Nucleus accumbens (tissue), 56 donors: ENCODE results near the gene TEX26.

Experiments used
- DNase-seq, 56 donors: peaks; one replicate each; lab custom pipeline; 2025; lab: John Stamatoyannopoulos, UW

TEX26 gene

GRCh38 chr13:30972888-30973377 lies 40.5 kb downstream of the TEX26 start:
- no peak for DNase-seq

DNA sequence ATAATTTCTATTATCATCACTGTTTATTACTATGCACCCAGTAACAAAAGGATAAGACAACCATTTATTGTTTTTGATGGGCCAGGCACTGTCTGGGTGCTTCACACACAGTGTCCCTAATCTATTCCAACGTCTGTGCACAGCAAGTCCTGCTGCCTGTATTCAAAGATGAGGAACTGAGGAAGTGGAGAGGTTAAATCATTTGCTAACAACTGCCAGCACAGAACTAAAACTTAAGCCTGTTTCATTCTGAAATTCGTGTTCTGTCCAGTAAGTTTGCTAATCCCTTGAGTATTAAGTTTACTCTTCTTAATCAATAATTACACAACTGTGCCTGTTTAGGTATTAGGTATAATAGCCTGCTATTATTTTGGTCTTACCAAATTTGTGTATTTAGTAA lies 41.9 kb downstream of the TEX26 start:
- no peak for DNase-seq

DNA sequence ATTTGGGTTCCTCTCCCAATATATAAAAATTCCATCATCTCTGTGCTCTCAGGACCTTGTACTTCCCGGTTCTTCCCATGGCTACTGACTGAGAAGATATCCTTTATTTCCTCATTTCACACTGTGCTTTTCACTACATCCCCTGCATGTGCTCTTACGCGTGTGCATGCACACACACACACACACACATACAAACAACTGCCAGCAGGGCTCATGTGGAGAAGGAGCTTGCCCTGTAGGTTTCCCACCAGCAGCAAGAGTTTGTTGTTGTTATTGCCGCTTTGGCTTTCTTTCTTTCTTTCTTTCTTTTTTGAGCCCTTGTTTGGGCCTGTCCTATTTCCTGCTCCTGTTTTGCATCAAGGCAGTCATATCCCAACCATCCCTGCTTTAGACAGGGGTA lies 43.6 kb downstream of the TEX26 start:
- no peak for DNase-seq

- peak in 10 of 56 donors; percentile 5 to 49 (median 15) for DNase-seq
Observed at GRCh38 chr13:30978981-30979956, 46.8 kb downstream of the TEX26 start.

GRCh38 chr13:30982506-30982905 lies 50.0 kb downstream of the TEX26 start:
- no peak for DNase-seq

- DNase-seq = peak in 2 of 56 donors; percentile 10 to 42
Observed at GRCh38 chr13:30982906-30983305, 50.5 kb downstream of the TEX26 start.

DNA sequence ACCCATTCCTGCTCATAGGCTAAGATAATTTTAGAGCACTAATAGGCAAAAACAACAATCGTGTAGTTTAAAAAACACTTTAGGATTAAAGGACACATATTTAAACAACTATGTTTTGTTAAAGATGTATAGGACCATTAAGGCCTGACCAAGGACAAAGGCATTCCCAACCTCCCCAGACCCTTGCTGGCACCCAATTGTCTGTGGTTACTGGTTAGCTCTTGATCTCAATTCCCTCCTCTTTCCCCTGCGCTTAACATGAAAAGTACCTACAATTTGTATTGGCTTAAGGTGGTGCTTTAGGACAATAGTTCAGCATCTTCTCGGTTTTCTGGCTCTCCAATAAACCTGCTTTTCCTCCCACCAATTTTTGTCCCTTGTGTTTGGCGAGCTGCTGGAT lies 51.0 kb downstream of the TEX26 start:
- DNase-seq = no peak

DNA sequence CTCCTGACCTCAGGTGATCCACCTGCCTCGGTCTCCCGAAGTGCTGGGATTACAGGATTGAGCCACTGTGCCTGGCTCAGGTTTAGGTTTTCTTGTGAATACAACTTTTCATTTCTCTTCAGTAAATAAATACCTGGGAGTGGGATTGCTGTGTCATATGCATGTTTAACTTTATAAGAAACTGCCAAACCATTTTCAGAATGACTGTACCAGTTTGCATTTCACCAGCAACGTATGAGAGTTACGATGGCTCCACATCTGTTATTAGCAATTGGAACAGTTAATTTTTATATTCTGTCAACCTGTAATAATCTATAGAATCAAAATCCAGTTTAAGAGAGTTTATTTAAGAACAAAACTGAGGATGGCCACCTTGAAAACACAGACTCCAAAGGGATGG lies 52.2 kb downstream of the TEX26 start:
- DNase-seq = no peak

DNA sequence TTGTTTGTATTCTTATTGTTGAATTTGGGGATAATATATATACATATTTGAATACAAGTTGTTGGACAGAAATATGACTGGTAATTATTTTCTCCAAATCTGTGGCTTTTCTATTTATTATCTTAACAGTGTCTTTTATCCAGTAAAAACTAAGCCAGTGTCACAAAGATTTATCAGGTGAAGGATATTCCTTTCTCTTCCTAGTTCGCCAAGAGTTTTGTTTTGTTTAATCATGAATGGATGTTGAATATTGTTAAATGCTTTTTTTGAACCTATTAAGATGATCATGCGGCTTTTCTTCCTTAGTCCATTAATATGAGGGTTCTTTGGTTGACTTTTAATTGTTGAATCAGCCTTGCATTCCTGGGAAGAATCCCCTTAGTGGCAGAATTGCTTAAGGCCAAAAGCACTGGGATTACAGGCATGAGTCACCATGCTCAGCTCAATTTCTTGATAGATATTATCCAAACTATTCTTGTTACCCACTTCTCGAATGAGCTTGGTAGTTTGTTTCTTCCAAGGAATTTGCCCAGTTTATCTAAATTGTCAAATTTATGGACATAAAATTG lies 53.3 kb downstream of the TEX26 start:
- DNase-seq = no peak

GRCh38 chr13:30991184-30991583 lies 58.7 kb downstream of the TEX26 start:
- no peak for DNase-seq

DNA sequence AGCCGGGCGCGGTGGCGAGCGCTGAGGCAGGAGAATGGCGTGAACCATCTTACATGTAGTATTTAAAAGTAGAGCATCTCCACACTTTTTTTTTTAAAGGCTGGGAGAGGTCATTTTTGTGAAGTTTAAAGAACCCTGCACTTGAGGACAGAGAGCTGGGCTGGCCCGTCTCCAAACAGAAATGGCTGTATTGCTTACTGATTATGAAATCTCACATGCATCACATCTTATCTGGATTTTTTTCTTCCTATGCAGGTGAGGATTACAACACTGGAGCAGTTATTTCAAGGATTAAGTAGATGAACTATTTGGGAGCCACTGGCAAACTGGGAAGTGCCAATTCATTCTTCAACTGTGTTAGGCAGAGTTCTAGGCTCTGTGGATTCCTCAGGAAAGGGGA lies 59.5 kb downstream of the TEX26 start:
- no peak for DNase-seq

DNA sequence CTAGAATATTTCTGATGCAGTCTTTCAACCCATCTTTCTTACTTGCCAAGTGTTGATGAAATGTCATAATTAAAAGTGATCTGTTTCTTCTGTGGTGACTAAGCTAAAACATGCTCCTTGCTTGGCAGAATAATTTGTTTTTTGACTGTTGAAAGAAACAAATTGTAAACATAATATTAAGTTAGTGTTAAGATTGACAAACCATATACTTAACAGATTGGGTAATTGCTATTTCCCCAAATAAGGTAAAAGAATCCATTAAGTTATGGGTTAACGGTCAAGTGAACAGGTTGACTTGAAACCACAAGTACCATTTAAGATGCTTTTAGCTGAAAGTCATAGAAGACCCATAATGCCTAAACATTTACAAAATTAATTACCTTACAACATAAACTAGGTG lies 62.9 kb downstream of the TEX26 start:
- DNase-seq = no peak

GRCh38 chr13:30997697-30998096 lies 65.2 kb downstream of the TEX26 start:
- no peak for DNase-seq

DNA sequence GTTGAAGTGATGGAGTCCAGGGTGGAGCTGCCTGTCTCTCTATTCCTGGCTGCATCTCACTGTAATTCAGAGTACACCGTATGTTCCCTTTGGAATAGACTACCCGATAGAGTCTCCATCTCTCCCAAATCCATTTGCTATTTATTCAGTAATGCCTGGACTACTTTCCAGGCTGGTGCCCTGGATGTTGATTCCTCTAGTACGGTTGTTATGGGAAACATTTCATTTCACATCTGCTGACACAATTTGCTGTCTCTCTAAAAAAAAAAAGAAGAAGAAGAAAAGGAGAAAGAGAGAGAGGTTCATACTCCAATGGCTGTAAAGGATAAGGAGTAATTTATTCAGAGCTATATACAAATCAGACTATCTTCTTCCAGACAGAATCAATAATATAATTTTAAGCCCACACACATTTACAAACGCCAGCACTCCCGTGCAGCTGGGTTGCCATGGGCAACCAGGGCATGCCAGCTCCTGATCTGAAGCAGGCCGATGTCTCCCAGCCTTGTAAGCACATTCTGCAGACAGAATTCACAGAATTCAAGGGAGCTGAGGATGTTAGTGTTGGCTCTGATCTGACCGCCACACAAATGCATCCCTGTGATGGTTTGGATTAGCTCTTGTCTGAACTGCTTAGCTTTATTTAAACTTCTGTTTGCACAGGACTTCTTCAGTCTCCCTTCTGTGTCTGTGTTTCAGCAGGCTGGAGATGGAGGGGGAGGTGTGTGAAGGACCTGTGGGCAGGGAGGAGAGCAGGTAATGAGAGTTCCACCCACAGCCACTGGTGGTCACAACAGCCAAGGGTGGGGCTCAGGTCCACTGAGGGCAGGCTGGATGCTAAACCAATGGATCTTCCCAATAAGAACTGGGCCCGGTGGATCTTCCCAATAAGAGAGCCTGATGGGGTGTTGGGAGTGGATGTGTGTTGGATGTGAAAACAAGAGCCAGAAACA lies 66.0 kb downstream of the TEX26 start:
- DNase-seq = peak in 31 of 56 donors; percentile 8 to 76 (median 30)

DNA sequence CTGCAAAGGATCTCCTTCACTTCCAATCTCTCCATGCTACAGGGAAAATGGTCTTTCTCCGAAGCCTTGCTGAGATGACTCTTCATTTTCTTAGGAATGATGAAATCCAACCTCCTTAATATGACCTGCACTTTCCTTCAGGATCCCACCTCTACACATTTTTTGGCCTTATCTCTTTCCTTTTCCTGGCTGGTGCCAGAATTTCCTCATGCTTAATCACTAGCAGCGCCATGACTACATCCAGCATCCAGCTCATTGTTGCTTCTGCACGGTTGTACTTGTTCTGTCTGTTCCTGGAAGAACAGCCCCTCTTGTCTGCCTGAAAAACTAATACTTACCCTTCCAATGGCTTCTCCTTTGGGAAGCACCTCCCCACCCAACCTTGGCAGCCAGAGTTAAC lies 68.4 kb downstream of the TEX26 start:
- DNase-seq = no peak

DNA sequence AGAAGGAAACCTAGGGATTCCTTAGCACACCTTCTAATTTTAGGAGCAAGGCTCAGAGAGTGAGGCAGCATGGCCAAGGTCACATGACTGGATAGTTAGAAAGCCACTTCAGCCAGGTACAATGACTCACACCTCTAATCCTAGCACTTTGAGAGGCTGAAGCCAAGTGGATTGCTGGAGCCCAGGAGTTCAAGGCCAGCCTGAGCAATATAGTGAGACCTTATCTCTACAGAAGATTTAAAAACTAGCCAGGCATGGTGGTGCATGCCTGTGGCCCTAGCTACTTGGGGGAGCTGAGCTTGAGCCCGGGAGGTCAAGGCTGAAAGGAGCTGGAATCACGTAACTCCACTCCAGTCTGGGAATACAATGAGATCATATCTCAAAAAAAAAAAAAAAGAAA lies 69.2 kb downstream of the TEX26 start:
- DNase-seq = no peak

- no peak for DNase-seq
Observed at GRCh38 chr13:31005066-31005465, 72.6 kb downstream of the TEX26 start.

DNA sequence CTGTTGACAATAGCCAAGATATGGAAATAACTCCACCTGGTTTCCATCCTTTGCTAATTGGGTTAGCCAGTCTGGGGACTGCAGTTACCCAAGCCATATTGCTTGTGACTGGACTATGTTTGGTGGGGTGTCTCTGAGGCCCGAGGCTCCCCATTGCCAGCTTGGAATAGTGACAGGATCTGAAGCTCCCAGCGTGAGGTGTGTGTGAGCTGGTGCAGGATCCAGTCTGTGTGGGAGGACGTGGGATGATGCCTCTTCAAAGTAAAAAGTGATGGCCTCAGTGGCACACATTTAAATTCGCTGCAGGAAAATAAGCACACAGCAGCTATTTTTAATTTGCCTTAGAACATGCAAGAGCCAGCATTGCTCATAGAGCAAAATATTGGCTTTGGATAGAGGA lies 75.0 kb downstream of the TEX26 start:
- peak in 12 of 56 donors; percentile 5 to 43 (median 24) for DNase-seq

- no peak for DNase-seq
Observed at GRCh38 chr13:31008400-31009115, 76.1 kb downstream of the TEX26 start.

- DNase-seq = no peak
Observed at GRCh38 chr13:31009166-31009565, 76.7 kb downstream of the TEX26 start.
